Limb (tissue), 2 donors: ENCODE data around the gene SLC25A51.
A peak's percentile ranks its signal among the peaks of the same experiment; 100 is the strongest.

Source experiments
- DNase-seq, 2 donors: peaks; one replicate each; pipeline ENCODE4 v3.0.0-alpha.2; 2016; ENCODE audit errors: extremely low spot score in 2 of 2

SLC25A51 gene

DNA sequence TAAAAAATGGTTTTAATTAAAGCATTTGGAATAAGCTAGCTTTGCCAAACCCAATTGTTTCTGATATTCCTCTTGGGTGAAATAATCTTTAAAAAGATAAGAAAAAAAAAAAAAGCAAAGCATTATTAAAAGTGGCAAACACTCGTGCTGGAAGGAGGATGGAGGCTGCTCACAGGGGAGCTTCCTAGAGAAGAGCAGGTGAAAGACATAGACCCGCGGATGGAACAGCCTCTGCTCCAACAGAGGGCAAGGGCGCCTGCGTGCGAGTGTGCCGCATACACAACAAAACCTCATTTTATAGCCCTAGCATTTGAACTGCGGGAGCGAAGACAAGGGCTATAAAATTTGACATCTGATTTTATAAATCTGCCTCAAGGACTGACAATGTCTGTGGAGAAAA is 33.4 kb upstream of the SLC25A51 start:
- DNase-seq, result no peak

- no peak for DNase-seq
Measured at GRCh38 chr9:37936965-37937364, 33.0 kb upstream of the SLC25A51 start.

GRCh38 chr9:37936376-37936775 is 32.4 kb upstream of the SLC25A51 start:
- DNase-seq, result no peak

DNA sequence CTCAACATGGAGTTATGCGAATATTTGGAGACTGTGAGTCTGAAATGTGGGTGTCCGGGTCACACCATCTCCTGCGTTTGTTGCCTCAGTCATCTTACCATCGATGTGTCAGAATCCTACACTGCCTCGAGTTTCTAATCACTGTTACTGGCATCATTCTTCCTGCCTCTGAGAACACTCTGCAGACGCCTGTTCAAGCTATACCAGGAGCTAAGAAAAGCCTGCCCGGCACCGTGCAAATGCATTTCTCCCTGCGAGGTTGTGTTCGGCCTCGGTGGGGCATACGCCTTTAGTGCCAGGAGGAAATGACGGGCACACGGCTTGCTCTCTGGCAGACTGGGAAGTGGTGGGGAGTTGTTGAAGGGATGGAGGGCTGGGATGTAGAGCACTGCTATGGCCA is 31.2 kb upstream of the SLC25A51 start:
- DNase-seq, result no peak

DNA sequence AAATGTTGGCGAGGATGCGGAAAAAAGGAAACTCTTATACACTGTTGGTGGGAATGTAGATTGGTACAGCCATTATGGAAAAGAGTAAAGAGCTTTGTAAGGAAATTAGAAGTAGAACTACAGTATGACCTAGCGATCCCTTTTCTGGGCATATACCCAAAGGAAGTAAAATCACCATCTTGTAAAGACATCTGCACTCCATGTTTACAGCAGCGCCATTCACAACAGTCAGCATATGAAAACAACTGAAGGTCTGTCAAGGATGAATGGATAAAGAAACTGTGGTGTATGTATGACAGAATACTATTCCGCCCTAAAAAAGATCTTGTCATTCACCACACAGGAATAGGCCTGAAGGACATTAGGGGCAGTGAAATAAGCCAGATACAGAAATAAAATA is 27.7 kb upstream of the SLC25A51 start:
- no peak for DNase-seq

GRCh38 chr9:37929441-37929895 is 25.5 kb upstream of the SLC25A51 start:
- no peak for DNase-seq

DNA sequence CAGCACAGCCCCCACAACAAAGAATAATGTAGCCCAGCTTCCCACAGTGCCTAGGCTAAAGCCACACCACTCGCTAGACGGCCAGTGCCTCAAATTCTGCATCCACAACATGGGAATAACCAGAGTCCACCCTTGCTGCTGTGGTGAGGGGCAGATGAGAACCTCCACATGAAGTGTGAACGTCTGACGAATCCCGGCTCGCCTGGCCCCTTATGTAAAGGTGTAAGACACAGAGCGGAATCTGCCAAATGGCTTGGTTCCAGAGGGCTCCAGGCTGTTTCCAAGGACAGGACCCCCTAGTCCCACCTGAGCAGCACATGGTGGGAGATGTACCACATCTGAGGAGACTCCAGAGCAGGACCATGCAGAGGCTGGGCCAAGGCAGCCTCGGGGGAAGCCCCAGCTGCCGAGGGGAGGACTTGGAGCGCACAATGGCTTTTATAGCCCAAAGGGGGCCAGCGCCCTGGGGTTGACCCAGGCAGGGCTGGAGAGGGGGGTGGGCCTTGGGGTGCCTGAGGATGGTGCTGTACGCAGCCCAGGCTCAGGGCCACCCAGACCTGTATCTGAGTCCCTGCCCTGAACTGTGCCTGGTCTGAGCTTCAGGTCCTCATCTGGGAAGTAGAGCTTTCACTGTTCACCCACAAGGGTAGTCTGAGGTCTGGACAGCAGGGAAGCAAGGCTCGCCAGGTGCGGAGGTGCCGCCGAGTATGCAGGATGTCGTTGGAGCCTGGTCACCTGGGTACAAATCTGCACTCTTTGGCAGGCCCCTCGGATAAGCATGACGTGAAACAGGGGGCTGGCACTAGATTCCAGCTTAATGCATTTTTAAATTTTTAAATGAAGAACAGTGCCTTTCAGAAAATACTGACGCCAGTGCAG is 24.9 kb upstream of the SLC25A51 start:
- no peak for DNase-seq

DNA sequence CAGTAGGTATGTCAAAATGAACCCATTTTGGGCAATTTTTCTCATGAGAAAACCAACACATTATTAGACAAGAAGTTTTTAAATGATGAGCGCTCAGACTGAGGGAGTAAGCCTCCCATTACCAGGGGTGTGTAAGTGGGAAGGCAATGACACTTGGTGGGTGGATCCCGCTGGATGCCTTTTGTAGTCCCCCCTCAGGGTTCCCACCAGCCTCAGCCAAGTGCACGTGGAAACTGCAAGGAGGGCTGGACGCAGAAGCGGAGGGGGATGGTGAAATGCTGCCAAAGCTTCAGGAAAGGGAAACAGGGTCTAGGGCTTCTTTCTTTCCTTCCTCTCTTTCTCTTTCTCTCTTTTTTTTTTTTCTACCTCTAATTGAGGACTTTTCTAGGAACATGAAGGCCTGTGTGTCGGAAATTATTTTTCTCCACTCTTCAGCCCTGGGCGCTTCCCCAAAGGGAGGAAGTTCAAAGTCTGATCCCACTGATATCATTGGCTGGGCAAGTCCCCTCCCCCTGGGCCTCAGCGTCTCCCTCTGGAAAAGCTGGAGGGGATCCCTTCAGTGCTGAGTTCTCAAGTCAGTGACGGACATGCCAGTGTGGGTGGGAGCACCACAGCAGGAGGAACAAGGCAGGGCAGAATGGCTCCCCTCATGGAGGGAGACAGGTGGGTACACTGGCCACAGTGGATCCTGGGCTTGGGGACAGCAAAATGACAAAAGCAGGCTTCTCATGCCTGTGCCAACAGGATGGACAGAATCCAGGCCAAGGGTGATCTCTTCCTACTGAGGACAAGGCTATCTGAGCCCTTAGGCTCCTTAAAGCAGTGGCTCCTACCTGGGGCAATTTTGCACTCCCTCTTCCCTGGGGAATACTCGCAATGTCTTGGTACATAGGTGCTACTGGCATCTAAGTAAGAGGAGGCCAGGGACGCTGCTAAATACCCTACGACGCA is 23.9 kb upstream of the SLC25A51 start:
- DNase-seq, result no peak

DNA sequence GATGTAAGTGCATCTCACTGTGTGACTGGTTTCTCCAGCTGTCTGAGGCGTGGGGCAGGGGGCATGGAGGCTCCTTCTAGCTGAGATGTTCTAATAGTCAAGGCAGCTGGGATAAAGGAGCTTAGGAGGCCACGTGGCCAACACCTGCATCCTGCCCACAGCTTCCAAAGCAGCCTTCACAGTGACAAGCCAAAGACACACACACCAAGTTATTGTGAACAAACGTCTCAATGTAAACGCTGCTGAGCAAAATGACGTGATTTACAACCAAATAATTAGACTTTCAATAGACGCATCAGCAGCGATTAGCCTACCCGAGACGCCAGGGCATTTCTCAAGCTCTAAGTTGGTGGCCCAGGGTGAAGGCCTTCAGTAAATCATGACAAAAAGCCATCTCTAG is 23.2 kb upstream of the SLC25A51 start:
- no peak for DNase-seq

DNA sequence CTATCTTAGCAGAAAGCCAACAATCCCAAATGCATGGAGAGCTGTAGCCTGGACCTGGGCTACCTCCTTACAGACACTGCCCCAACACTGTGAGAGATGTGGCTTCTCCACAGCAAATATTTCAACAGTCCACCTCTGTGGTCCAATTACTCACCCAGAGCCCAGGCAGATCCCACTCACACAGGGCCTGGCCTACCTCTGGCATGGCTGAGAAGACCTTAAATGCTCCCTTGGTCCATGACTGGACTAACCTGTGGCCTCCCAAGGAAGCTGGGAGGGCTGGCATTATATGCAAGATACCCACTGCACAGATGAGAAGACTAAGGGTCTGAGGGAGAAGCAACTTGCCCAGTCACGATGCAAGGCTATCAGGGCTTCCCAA is 22.8 kb upstream of the SLC25A51 start:
- DNase-seq, result no peak

DNA sequence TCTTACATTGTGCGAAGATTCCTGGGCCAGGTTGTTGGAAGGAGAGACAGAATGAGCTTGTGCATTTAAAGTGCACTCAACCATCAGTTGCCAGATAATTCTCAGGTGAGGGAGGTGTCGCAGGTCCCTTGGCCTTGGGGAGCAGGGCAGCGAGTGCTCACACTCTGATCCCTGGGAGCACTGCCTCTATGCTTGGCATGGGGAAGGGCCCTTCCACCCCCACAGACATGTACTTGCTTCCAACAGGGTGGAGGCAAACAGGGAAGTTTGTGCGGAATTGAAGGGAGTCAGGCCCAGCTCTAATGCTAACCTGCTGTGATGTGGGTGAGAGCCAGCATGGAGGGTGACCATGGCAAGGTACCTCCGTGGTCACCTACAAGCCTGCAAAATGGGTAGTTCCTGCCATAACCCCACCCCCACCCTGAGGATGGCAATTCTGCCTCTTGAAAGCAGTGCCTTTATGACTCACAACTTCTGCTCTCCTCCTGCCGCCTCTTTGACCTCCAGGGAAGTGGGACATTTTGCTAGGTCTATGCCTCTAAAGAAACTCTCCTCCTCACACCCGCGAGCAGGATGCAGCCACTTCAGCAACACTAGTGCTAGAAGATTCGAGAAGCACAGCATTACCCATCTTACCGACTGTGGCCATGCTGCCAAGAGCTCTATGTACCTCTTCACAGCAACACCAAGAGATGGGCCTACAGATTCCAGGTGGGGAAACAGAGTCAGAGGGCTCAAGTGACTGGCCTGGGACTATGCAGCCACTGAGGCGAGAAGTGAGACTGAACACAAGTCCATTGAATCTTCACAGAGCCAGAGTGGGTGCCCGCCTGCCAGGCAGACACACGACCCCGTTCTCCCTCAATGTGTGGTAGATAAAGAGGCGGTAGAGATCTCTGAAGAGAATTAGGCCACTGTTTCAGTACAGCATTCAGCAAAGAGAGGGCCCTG is 22.1 kb upstream of the SLC25A51 start:
- DNase-seq, result no peak

- DNase-seq, result no peak
Measured at GRCh38 chr9:37925006-37925405, 21.1 kb upstream of the SLC25A51 start.

- DNase-seq, result no peak
Measured at GRCh38 chr9:37924538-37924937, 20.6 kb upstream of the SLC25A51 start.

DNA sequence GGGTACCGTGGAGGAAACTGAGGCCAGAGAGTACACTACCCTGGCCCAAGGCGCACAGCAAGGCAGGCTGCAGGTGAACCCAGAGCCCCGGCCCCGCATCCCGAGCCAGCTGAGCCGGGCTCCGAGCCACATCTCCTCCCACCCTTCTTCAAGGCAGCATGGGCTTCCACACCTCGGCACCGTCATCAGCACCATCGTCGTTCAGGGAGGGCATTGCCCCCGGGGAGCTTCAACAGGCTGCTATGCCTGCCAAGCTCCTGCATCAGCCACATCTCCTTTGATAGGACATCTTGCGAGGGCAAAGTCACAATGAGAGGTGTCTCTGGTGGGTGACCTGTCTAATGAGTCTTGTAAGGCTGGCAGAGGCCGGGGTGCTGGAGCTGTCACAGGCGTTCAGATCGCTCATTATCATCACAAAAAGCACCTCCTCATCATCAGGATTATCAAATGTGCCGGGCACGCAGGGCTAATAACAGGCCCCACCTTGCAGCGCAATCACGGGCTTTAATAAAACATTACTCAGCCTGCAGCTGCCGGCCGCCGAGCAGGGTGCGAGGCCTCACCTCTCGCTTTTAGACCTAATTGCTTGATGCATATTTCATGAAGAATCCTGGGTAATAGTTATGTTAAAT is 20.0 kb upstream of the SLC25A51 start:
- DNase-seq, result no peak

GRCh38 chr9:37923118-37923795 is 19.3 kb upstream of the SLC25A51 start:
- DNase-seq, result no peak

DNA sequence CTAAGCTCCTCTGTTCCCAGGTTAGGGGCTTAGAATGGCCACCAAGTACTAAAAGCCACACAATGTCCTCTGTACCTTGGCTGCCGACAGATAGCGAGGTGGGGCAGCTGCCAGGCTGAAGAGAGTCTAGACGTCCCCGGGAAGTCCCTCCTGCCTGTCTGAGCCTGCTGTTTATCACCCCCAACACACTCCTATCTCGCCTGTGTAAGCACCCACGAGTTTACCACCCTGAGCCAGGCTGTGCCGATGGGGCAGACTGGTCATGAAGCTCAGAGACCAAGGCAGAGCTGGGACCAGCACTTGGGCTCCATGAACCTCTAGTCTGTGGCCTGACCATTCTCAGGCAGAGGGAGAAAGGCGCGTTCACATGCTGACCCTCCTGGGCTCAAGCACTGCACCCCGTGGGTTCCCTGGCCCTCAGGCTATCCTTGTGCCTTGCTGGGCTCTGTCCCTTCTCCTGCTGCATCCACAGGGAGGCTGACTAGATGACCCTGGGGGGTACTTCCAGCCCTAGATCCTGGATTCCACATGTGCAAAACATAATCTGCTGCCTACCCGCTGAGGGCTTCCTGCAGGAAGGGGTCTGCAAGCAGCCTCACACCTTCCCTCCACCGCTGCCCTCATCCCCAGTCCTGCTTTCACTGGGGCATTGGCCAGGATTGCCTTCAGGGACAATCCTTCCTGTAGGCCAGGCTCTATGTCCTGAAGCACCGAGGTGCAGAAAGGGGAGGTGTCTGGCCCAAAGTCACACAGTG is 18.6 kb upstream of the SLC25A51 start:
- DNase-seq, result peak in 1 of 2 donors; percentile 19

DNA sequence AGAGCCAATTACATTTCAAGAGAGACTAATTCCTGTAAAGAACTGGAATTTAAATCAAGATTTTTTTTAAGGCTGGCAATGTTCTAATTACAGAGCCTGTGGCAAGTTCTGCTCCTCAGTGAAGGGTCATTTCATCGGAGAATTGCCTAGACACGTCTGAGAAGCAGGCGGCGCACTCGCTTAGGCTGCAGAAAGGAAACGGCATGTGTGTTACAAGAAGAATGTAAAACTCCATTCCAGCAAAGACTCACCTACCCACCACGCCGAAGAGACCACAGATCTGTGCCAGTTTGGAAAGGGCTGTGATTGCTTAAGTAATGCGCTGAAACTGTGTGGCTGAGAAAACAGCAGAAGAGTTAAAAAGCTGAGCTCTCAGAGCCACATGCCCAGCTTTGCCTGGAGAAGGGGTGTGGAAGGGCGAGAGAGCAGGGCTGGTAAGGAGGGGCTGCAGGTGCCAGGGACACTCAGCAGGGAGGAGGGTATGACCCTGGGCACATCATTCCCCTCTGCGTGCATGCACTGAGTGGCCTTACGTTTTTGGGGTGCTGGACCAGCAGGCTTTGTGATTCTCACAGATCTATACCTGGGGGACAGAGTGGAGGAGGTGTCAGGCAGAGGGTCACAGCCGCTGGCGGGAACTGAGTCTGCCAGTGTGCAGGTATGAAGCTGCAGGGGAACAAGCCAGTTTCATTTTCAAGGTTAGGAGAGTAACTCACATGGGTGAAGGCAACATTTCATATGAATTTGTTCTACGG is 17.8 kb upstream of the SLC25A51 start:
- no peak for DNase-seq

- no peak for DNase-seq
Measured at GRCh38 chr9:37921168-37921510, 17.2 kb upstream of the SLC25A51 start.
